ENCODE data around the gene CTNNA2. TPM values are rescaled to one million over a fixed set of nuclear protein-coding genes. Genes with fewer than 3 reads are reported as not detected.

Gene CTNNA2
- total RNA-seq, 1 donor from 2014 or later, result not detected

DNA sequence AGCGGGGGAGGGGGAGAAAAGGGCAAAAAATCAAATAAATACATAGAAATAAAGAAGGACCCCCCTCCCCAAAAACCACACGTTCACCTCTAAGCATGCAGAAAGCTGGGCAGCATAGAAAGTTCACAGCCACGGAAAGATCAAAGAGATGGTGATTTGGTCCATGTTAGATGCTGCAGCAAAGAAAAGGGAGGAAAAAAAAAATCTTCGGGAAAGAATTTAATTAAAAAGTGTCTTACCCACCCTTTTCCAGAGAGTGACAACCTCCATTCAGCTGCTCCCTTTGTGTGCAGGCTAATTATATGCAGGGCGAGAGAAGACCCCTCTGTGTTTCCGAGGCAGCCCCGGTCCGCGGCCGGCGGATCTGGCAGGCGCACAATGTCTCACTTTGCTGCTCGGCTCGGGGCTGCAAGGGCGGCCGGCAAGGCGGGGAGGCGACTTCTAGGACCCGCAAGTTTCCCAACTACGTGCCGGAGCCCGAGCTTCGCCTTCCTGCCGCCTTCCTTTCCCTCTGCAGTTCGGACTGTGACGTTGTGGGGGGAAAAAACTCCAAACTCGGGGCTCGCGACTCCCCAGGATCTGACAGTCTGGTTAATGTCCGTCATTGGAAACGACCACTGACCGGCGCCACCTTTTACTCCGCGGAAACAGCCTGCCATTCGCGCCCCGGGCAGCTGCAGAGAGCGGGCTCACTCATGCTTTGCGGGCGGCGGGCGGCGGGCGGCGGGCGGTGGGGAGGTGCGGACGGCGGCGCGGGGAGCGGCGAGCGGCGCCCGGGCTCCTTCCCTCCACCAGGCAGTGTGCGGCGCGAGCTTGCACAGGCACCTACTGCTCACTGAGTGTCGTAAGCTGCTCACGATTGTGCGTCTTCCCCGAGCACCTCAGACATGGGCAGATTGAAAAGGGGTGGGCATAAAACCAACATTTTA is 791.3 kb downstream of the CTNNA2 start, which contains the start of gene LRRTM1:
Gene LRRTM1 (minus strand): TSS at position 844 of the 929 bp plus-strand sequence. CDS start 933 bp downstream, outside the sequence.
- DNase-seq (ENCODE audit: low read depth, low spot score), result no peak

DNA sequence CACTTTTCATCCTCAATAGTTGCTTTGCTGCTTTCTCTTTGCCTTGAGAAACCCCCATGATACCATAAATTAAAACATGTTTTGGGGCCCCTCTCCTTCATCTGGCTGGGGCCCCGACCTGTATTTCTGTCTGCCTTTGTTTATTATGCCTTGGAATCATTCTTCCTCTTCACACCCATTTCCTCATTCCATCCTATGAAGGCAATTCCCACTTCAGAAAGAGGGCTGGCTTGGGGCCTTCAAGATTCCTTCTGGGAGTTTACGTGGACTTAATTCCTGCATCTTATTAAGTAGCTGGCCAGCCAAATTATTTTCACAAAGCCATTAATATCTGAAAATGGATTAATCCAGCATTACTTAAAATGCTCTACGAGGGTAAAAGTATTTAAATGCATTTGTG is 798.5 kb downstream of the CTNNA2 start:
- no peak for DNase-seq (ENCODE audit: low read depth, low spot score)

DNA sequence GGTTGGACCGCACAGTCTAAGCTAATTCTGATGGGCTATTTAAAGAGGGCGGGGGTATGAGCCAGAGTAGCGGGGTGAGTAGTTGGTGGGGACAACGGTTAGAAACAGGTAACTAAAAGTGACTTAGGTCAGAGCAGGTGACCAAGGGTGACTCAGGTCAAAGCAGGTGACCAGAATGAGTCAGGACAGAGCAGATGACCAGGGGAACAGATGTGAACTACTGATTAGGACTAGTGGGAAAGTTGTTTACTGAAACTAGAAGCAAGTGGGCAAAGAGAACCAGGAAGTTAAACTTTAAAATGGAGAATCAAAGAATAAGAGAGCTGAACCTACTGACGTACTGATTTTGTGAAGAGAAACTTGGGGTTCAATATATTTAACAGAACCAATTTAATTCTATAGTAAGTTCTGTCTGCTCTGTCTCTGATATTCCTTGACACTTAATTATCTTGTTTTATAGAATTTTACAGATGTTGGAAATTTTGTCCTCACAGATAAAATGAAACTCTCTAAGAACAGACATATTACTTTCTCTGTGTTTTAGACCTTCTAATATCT is 799.5 kb downstream of the CTNNA2 start:
- DNase-seq (ENCODE audit: low read depth, low spot score), result no peak

DNA sequence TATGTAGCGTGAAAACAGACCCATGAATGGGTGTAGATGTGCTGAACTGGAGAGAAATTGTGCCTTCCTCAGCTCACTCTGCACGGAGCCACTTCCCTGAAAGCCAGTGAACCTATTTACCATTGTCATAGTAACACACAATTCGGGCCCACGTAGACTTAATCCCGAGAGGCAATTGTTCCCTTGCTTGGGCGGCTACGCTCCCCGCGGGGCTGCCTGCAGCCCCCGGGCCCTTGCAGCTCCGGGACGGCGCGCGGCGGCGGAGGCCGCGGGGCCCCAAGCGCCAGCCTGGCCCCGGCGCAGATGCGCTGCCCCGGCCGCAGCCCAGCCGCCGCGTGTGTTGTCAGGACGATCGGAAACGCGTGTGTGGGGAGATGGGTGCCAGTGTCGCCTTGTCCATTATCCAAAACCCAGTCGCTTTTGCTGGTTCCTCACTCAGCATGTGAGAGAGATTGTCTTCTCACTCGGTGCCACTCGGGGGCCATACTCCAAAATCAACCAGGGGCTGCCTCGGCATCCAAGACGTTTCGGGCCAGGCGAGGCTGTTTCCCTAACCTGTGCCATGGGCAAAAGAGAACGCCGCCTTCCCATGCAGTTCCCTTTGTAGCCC is 809.6 kb downstream of the CTNNA2 start:
- no peak for DNase-seq (ENCODE audit: low read depth, low spot score)

DNA sequence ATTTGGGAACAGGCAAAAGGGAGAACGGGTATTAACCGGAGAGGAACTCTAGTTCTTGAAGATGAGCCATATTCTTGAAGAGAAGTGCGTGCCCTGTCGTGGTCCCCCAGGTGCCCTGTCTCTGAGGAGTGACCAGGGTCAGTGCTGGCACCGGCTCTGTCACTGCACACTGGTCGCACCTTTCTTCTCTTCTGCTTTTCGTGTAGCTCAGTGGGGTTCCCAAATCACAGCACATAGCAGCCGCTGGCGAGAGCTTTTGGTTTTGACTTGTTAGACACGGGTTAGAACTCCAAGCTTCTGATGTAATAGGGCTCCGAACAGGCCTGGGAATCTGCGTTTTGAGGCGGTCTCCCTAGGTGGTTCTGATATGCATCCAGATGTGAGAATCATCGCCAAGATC is 810.1 kb downstream of the CTNNA2 start:
- no peak for DNase-seq (ENCODE audit: low read depth, low spot score)

DNA sequence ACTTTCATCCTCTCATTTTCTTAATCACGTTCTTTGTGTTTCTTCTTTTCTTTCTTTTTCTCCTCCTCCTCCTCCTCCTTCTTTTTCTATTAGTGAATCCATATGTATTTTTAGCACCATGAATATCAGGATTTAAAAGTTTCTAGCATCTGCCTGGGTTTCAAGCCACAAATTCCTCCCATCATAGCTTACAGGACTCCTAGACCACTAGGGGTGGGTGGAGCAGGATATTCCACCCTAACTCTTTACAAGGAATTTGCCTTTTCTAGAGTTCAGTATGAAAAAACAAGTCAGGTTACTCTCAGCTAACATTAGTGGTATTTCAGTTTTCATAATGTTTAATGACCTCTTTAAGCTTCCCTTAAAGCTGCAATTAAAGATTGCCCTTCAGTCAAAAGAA is 810.8 kb downstream of the CTNNA2 start:
- no peak for DNase-seq (ENCODE audit: low read depth, low spot score)

DNA sequence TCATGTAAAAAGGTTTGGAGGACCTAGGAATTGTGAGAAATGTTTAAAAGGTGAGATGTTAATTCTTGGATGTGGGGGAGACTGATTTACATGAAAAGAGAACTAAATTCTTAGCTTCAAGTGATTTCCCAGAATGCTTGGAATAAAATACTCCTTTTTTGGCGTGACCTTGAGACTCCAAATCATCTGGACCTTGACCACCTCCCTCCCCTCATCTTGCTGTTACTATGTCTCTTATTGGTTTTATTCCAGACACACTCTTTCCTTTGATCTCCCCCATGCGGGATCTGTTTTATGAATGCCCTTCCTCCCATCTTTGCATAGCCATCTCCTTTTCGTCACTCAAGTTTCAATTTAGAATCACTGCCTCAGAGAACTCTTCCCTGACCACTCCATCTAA is 811.7 kb downstream of the CTNNA2 start:
- DNase-seq (ENCODE audit: low read depth, low spot score), result no peak

DNA sequence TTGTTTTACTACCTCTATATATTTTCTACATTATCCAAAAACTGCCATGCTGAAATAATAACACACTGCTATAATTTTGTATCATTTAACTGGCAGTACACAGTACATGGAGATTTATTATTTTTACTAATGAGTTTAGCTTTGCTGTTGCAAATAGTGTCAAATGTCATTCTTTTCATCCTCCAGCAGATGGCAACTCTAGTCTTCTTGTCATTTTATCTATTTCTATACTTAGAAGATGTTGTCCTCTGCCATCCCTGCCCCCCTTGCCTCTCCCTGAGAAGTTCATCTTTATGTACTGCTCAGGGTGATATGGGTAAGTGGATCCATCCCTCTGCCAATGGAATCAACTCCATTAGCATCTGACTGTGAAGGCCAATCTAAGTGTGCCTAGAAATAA is 813.4 kb downstream of the CTNNA2 start:
- no peak for DNase-seq (ENCODE audit: low read depth, low spot score)

DNA sequence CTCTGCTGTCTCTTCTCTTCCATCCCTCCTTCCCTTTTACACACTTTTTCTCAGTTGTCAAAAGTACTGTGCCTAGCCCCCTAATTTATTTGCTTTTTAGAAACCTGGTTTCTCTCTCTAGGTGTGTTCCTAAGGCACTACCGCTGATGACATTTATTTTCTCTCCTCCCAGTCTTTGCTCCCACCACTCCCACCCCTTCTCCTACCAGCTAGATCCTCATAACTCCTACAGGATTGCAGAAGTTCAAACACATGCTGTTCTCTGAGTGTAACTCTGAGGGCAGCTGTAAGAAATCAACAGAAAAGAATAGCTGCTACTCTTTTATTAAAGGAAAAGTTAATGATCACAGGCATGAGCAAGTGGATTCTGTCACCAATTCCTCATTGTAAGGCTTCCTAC is 814.0 kb downstream of the CTNNA2 start:
- DNase-seq (ENCODE audit: low read depth, low spot score), result no peak

DNA sequence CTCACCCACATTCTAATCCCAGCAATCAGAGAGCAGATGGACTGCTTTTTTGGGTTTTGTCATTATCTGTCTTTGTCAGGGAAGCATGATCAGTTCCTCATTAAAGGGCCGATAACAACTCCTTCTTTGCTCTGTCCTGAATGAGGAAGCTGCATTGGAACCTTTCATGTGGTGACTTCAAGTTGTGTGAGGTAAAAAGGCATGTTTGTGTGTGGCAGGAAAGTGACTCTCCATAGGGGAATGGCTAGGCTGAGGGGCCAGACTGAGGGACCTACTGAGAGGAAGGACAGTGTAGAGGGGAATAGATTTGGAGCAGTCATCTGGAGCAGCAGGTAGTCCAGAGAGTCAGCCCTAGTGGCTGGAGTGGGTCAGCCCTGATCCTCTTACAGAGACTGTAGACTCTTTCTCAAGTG is 815.3 kb downstream of the CTNNA2 start:
- DNase-seq (ENCODE audit: low read depth, low spot score), result no peak

DNA sequence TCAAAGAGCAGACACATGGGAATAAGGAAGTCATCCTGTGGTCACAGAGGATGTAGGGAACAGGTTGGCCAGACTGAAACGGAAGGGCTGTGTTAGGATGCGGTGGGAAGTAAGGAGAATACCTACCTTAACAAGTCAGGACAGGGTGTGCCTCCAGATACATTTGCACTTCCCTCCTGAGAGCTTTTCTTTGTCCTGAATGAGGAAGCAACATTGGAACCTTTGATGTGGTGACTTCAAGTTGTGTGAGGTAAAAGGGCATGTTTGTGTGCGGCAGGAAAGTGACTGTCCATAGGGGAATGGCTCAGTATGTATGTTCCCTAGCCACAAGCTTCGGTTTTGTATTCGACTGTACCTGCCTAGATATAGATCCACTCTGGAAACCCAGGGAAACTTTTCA is 816.6 kb downstream of the CTNNA2 start:
- DNase-seq (ENCODE audit: low read depth, low spot score), result no peak

DNA sequence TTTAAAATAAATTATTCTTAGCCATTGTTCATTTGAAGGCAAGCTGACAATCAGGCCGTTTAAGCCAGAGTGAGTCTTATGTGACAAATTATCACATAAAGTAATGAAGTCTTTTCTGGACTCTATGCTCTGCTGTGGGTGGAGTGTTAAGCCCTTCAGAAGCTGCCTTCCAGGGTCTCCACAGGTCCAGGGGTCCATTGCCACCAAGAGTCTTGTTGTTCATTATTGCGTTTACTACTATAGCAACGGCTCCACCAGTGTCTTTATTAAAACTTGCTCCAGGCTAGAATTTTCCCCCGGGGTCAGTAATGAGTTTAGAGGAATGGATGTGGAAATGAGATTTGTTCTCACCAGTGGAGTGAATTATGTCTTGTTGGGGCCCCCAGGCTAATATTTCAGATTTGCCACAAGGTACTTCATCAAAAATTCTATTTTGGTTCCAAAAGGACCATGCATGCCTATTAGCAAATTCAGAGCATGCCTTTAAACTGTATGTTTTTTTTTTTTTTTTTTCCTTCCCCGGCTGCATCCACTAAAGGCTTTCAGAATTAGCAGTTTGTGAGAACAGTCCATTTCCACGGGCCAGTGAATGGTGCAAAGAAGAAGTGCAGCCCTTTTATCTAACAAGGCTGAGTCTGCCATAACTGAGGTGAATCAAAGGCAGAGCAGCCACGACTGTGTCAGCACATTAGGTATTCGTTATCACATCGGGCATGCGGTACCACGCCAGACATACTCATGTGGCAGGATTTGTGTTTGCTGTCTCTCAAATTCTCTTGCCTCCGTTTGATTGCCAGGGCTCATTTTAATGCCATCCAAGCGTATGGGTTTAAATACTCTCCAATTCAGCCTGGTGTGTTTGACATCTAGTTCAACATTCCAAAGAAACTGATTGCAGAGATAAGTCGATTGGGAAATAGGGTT is 817.9 kb downstream of the CTNNA2 start:
- DNase-seq (ENCODE audit: low read depth, low spot score), result no peak

DNA sequence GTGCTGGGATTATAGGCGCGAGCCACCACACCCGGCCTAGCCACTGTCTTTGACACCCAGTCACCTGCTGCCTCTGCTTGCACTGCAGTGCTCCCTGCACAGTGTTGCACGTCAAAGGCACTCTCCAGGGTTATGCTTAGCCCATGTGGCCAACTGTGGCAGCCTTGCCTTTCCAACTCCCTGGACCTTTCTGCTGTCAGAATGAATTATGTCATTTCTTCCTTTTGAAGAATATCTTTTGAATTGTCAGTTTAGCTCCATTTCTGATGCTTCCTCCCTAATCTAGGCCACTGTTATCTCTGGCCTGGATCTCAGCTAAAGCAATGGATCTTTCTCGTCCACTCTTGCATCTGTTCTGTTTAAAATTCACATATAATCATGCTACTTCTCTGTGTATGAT is 821.0 kb downstream of the CTNNA2 start:
- no peak for DNase-seq (ENCODE audit: low read depth, low spot score)

DNA sequence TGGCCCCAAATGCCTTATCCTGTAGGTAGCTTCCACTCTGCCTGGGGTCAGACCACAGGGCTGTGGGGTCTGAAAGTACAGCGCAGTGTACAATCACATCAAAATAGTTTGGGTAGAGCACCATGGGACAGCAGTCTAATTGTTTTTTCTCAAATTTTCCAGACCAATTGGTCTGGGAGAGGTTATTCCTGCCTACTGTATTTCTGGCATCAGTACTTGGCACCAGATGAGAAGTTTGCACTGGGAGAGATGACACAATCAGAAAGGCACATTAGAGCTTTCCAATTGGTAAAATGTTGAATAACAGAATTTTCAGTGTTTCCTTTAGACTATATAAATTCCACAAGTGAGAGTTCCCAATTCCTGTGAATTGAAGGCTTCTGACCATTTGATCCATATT is 822.6 kb downstream of the CTNNA2 start:
- DNase-seq (ENCODE audit: low read depth, low spot score), result no peak

DNA sequence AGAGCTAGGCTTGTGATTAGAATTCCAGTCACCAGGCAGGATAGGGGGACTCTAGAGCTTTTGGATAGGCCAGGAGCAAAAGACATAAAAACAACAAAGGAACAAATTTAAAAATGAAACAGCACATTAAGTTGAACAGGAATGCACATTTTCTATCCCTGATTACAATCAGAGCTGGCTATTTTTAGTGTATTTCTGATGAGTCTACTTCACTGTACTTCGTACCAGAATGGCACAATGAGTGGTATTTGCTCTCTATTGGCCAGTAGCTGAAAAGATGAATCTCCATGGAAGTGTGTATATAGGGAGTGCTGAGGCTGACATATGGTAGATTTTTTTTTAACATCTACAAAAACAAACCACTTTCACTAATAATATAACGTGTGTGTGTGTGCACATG is 825.9 kb downstream of the CTNNA2 start:
- DNase-seq (ENCODE audit: low read depth, low spot score), result no peak

DNA sequence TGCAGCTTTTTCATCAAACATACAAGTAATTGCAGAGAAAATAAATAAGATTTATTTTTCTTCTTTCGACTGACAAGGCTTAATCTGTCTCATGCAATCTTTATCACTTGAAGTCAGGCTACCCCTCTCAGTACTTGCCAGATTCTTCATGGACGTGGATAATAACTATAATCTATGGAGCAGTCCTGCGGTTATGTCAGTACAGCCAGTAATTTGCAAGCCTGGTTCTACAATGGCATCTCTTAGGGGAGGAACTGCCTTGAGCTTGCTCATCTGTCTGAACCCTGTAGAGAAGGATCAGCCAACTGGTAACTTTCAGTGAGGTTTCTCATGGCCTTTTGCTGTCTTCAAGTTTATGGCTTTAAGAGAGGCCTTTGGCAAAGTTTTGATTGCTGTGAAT is 827.2 kb downstream of the CTNNA2 start:
- DNase-seq (ENCODE audit: low read depth, low spot score), result no peak

DNA sequence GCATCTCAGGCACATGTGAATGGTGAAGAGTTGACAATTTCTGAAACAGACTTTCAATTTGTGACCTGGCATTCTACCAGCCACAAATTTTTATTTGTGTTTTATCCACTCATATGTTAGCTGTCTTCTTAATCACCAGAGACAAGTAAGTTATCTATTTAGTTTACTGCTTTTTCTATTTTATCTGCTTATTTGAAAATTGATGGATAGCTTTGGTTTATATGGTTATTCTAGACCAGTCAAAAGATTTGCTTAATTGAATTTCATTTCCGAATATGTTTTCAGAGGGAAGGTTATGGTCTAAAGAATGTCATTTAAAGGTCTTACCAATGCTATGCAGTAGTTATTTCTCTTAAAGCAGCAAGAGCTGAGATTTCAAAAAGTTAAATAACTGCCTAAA is 835.2 kb downstream of the CTNNA2 start:
- DNase-seq (ENCODE audit: low read depth, low spot score), result no peak

DNA sequence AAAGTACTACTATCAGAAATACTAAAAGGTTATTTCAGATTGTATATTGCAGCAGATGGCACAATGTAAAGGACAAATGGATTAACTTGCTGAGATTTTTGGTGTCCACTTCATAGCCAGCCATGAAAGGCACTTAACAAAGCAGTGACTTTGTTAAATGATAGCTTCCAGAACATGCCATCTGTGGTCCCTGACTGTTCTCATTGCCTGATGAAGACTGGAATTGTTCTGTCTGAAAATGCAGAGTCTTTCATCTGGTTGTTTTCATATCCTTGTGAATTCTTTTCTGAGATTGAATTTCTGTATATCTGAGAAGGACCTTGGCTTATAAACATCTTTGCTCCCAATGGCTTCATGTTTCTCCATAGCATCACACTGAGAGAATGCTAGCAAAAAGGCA is 836.1 kb downstream of the CTNNA2 start:
- DNase-seq (ENCODE audit: low read depth, low spot score), result no peak

DNA sequence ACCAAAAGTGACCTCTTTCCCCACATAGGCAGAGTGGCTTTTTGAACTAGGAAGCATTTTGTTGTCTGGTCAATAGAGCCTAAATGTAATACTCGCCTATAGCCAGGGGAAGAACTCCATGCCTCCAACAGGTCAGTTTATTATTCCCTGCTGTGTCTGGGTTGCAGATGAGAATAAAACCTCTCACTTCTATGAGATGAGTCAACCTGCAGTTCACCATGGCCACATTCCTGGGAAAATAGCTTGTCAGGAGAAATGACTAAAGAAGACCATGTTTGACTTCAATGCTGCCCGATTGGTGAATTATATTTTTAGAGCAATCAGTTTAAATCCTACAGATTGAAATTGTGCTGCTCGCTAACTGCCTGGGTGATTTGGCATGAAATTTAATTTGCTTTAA is 838.4 kb downstream of the CTNNA2 start:
- no peak for DNase-seq (ENCODE audit: low read depth, low spot score)

DNA sequence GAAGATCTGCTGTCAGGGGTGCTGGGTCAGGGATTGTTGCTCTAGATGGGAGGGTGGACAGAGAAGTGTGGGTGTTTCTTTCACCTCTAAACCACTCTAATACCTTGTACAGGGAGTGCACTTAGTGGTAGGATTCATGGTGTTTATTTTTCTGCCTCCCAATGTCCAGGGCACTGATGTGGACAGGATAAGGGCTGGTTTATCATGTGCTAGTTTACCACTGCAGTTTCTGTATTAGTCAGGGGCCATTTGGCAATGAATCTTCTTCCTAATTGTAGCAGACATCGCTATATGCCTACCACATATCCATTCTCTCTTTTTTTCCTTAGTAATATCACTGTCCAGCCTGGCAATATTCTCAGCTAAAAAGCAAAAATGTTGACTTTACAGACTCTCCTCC is 842.0 kb downstream of the CTNNA2 start:
- DNase-seq (ENCODE audit: low read depth, low spot score), result no peak

DNA sequence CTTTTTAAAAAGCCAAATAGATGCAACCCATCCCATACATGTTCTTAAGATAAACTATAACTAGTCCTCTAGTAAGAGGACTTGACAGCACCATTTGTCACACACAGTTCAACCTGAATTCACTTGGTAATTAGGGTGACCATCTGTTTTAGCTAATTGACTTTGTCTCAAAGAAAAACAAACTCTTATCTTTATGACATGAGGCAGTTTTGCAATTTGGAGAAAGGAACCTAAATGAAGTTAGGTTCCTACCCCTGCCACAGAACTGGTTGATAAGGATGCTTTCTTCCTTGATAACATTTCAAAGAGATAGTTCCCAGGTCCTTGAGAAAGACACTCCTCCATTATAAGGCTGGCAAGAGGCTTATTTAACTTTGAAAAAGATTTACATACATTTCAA is 849.1 kb downstream of the CTNNA2 start:
- no peak for DNase-seq (ENCODE audit: low read depth, low spot score)

DNA sequence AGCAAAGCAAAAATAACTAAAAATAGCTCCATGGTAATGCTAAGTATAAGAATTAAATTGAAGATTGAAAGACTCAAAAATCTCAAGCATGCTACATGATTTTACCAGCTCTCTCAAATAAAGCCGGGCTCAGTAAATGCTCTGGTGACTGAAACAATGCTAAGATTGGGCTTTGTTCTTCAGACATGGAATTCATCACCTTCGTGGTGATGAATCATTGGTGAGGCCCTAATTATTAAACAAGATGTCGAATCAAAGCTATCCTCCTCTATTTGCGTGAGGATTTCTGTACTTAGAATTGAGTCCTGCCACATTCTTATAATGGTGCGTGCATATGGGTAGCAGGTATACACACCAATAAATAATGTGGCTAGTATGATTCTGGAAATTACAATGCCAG is 850.5 kb downstream of the CTNNA2 start:
- no peak for DNase-seq (ENCODE audit: low read depth, low spot score)
